ENCODE data around the gene BBS9. TPM values are rescaled to one million over a fixed set of nuclear protein-coding genes. Genes with fewer than 3 reads are reported as not detected.

BBS9 gene
- total and polyA plus RNA-seq, 2 experiments from 2014 or later, result 27.2 to 66.1 TPM

DNA sequence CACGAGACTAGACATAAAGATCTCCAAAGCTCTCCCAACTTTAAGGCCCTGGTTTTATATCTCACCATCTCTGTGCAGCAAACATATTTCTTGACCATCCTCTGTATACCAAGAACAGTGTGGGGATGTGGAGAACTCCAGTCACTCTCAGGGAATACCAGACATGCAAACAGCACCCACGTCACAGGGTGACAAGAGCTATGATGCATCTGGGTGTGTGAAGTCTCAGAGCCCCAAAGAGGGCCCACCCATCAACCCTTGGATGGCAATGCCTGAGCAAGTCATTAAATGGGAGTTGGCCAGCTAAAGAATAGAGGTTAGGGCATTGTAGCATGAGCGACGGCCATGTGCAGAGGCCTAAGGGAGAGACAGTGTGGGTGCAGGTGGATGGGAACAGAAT is 402.5 kb downstream of the BBS9 start (continued):
- TF ChIP-seq, protein P1, sequence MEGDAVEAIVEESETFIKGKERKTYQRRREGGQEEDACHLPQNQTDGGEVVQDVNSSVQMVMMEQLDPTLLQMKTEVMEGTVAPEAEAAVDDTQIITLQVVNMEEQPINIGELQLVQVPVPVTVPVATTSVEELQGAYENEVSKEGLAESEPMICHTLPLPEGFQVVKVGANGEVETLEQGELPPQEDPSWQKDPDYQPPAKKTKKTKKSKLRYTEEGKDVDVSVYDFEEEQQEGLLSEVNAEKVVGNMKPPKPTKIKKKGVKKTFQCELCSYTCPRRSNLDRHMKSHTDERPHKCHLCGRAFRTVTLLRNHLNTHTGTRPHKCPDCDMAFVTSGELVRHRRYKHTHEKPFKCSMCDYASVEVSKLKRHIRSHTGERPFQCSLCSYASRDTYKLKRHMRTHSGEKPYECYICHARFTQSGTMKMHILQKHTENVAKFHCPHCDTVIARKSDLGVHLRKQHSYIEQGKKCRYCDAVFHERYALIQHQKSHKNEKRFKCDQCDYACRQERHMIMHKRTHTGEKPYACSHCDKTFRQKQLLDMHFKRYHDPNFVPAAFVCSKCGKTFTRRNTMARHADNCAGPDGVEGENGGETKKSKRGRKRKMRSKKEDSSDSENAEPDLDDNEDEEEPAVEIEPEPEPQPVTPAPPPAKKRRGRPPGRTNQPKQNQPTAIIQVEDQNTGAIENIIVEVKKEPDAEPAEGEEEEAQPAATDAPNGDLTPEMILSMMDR (conservative IDR thresholded peaks at IDR 0.05; ENCODE audit: low read depth in 2 of 2), result no peak
- TF ChIP-seq JUNB (IDR thresholded peaks at IDR 0.05; ENCODE audit: unreplicated experiment) (no peak), ZNF331 (CRISPR knock-in tag; IDR thresholded peaks at IDR 0.05; ENCODE audit: low read depth) (no peak), EZH2phosphoT487 (IDR thresholded peaks at IDR 0.05; ENCODE audit: unreplicated experiment) (no peak), NANOG (IDR thresholded peaks at IDR 0.05; ENCODE audit: borderline replicate concordance) (no peak), STAT1 (IDR thresholded peaks at IDR 0.05; ENCODE audit: unreplicated experiment) (no peak), CREB1 (CRISPR knock-in tag; IDR thresholded peaks at IDR 0.05; ENCODE audit: low read depth) (no peak), EZH2 (IDR thresholded peaks at IDR 0.05; ENCODE audit: low read depth, unreplicated experiment) (no peak), POLR2AphosphoS5 (IDR thresholded peaks at IDR 0.05; ENCODE audit: low read depth) (no peak)
- TF ChIP-seq, protein P2, sequence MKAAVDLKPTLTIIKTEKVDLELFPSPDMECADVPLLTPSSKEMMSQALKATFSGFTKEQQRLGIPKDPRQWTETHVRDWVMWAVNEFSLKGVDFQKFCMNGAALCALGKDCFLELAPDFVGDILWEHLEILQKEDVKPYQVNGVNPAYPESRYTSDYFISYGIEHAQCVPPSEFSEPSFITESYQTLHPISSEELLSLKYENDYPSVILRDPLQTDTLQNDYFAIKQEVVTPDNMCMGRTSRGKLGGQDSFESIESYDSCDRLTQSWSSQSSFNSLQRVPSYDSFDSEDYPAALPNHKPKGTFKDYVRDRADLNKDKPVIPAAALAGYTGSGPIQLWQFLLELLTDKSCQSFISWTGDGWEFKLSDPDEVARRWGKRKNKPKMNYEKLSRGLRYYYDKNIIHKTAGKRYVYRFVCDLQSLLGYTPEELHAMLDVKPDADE (IDR thresholded peaks at IDR 0.05), result no peak
- TF ChIP-seq, protein P3, sequence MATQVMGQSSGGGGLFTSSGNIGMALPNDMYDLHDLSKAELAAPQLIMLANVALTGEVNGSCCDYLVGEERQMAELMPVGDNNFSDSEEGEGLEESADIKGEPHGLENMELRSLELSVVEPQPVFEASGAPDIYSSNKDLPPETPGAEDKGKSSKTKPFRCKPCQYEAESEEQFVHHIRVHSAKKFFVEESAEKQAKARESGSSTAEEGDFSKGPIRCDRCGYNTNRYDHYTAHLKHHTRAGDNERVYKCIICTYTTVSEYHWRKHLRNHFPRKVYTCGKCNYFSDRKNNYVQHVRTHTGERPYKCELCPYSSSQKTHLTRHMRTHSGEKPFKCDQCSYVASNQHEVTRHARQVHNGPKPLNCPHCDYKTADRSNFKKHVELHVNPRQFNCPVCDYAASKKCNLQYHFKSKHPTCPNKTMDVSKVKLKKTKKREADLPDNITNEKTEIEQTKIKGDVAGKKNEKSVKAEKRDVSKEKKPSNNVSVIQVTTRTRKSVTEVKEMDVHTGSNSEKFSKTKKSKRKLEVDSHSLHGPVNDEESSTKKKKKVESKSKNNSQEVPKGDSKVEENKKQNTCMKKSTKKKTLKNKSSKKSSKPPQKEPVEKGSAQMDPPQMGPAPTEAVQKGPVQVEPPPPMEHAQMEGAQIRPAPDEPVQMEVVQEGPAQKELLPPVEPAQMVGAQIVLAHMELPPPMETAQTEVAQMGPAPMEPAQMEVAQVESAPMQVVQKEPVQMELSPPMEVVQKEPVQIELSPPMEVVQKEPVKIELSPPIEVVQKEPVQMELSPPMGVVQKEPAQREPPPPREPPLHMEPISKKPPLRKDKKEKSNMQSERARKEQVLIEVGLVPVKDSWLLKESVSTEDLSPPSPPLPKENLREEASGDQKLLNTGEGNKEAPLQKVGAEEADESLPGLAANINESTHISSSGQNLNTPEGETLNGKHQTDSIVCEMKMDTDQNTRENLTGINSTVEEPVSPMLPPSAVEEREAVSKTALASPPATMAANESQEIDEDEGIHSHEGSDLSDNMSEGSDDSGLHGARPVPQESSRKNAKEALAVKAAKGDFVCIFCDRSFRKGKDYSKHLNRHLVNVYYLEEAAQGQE (IDR thresholded peaks at IDR 0.05; ENCODE audit: unreplicated experiment), result no peak

DNA sequence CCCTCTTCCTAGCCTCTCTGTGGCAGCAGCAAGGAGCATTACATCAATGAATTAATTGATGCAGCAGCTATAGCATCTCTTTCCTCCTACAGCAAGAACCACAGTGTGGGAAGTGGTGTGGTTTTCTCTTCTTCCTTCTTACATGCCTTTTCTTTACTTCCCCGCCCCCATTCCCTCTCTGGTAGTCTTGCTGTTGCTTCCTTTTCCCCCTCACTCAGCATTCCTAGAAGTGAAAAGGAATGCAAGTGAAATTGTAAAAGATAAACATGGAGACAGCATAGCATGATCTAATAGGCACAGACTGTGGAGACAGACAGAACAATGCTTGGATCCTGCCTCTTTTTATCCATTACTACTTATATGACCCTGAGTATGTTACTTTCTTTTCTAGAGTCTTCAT is 405.5 kb downstream of the BBS9 start:
- Histone ChIP-seq H3K36me3 (ENCODE audit: insufficient read depth) (peaks cover 14% of the 10 kb centered on the region; the same call in 1 of the 2 replicates), H2AFZ (no peak overlapping the region), H3K9me2 (ENCODE audit: insufficient read depth) (no peaks in the 10 kb centered on the region), H3K4me3 (no peak overlapping the region), H4K20me1 (replicated peaks; ENCODE audit: insufficient read depth) (no peaks in the 10 kb centered on the region), H3K27ac (ENCODE audit: low read depth) (no peak overlapping the region), H3K4me1 (ENCODE audit: insufficient read depth) (peaks cover 10% of the 10 kb centered on the region; the same call in 1 of the 2 replicates), H3K4me2 (peak overlapping the region; percentile 53; the same call in 1 of the 2 replicates), H3K79me2 (replicated peaks; ENCODE audit: insufficient read depth) (no peaks in the 10 kb centered on the region), H3K27me3 (ENCODE audit: insufficient read depth) (no peaks in the 10 kb centered on the region), H3F3A (replicated peaks; ENCODE audit: low read depth) (no peaks in the 10 kb centered on the region)
- Mint-ChIP-seq H3K36me3 (ENCODE audit: low read depth) (peaks cover 25% of the 10 kb centered on the region), H3K27ac (0 out of 2 replicates have a peak overlapping the region, but pooled peaks have one; percentile 37), H3K4me3 (no peak overlapping the region), H3K4me1 (peaks cover 19% of the 10 kb centered on the region), H3K9me3 (peaks cover 20% of the 10 kb centered on the region), H3K27me3 (ENCODE audit: insufficient read depth, low read depth, poor library complexity) (peaks cover 2% of the 10 kb centered on the region)
- ATAC-seq (peak; percentile 52), DNase-seq (ENCODE audit: low spot score) (peak; percentile 59)
- TF ChIP-seq POLR2AphosphoS5 (IDR thresholded peaks at IDR 0.05; ENCODE audit: low read depth) (no peak), EZH2 (IDR thresholded peaks at IDR 0.05; ENCODE audit: low read depth, unreplicated experiment) (no peak), ZNF114 (CRISPR knock-in tag; IDR thresholded peaks at IDR 0.05) (no peak), CREB1 (CRISPR knock-in tag; IDR thresholded peaks at IDR 0.05; ENCODE audit: low read depth) (no peak), JUNB (IDR thresholded peaks at IDR 0.05; ENCODE audit: unreplicated experiment) (no peak), NANOG (IDR thresholded peaks at IDR 0.05; ENCODE audit: borderline replicate concordance) (no peak)
- TF ChIP-seq, protein P4, sequence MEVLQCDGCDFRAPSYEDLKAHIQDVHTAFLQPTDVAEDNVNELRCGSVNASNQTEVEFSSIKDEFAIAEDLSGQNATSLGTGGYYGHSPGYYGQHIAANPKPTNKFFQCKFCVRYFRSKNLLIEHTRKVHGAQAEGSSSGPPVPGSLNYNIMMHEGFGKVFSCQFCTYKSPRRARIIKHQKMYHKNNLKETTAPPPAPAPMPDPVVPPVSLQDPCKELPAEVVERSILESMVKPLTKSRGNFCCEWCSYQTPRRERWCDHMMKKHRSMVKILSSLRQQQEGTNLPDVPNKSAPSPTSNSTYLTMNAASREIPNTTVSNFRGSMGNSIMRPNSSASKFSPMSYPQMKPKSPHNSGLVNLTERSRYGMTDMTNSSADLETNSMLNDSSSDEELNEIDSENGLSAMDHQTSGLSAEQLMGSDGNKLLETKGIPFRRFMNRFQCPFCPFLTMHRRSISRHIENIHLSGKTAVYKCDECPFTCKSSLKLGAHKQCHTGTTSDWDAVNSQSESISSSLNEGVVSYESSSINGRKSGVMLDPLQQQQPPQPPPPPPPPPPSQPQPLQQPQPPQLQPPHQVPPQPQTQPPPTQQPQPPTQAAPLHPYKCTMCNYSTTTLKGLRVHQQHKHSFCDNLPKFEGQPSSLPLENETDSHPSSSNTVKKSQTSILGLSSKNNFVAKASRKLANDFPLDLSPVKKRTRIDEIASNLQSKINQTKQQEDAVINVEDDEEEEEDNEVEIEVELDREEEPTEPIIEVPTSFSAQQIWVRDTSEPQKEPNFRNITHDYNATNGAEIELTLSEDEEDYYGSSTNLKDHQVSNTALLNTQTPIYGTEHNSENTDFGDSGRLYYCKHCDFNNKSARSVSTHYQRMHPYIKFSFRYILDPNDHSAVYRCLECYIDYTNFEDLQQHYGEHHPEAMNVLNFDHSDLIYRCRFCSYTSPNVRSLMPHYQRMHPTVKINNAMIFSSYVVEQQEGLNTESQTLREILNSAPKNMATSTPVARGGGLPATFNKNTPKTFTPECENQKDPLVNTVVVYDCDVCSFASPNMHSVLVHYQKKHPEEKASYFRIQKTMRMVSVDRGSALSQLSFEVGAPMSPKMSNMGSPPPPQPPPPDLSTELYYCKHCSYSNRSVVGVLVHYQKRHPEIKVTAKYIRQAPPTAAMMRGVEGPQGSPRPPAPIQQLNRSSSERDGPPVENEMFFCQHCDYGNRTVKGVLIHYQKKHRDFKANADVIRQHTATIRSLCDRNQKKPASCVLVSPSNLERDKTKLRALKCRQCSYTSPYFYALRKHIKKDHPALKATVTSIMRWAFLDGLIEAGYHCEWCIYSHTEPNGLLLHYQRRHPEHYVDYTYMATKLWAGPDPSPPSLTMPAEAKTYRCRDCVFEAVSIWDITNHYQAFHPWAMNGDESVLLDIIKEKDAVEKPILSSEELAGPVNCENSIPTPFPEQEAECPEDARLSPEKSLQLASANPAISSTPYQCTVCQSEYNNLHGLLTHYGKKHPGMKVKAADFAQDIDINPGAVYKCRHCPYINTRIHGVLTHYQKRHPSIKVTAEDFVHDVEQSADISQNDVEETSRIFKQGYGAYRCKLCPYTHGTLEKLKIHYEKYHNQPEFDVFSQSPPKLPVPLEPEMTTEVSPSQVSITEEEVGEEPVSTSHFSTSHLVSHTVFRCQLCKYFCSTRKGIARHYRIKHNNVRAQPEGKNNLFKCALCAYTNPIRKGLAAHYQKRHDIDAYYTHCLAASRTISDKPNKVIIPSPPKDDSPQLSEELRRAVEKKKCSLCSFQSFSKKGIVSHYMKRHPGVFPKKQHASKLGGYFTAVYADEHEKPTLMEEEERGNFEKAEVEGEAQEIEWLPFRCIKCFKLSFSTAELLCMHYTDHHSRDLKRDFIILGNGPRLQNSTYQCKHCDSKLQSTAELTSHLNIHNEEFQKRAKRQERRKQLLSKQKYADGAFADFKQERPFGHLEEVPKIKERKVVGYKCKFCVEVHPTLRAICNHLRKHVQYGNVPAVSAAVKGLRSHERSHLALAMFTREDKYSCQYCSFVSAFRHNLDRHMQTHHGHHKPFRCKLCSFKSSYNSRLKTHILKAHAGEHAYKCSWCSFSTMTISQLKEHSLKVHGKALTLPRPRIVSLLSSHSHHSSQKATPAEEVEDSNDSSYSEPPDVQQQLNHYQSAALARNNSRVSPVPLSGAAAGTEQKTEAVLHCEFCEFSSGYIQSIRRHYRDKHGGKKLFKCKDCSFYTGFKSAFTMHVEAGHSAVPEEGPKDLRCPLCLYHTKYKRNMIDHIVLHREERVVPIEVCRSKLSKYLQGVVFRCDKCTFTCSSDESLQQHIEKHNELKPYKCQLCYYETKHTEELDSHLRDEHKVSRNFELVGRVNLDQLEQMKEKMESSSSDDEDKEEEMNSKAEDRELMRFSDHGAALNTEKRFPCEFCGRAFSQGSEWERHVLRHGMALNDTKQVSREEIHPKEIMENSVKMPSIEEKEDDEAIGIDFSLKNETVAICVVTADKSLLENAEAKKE (CRISPR knock-in tag; IDR thresholded peaks at IDR 0.05), result no peak

All from GM23338 (cell line).